GM12878 (cell line): ENCODE data around the gene DEFB132. TPM values are rescaled to one million over a fixed set of nuclear protein-coding genes. Genes with fewer than 3 reads are reported as not detected.

Experiments
- ATAC-seq: fragments of 200-7000 bp; cut with Tn5 transposase; 3 replicates; pipeline ENCODE4 v1.9.1; 2020; ENCODE audit warnings: mild to moderate bottlenecking, moderate library complexity
- BruUV-seq: library from RNA; stranded (reverse); fragments of 400-500 nt; replicated peaks from 2 replicates; lab custom pipeline; 2021; lab: Mats Ljungman, UMichigan
- CTCF ChIA-PET: fragments of 300-600 bp; sonication (Branson Sonifier 250); formaldehyde crosslinking; extraction: SDS; loops from one replicate; lab custom pipeline; 2021; ENCODE audit warnings: inconsistent platforms; lab: Yijun Ruan, JAX
- POLR2A ChIA-PET: fragments of 350-600 bp; formaldehyde crosslinking; extraction: SDS; loops from one replicate; lab custom pipeline; 2021; ENCODE audit warnings: inconsistent platforms; lab: Charles Lee
- RAD21 ChIA-PET: fragments of 300-600 bp; sonication (Branson Sonifier 250); formaldehyde crosslinking; loops from one replicate; lab custom pipeline; 2023; ENCODE audit warnings: antibody characterized with exemption; ENCODE audit not compliant: unreplicated experiment; lab: Charles Lee
- SMC1A ChIA-PET: fragments of 300-600 bp; sonication (Branson Sonifier 250); formaldehyde crosslinking; loops from one replicate; lab custom pipeline; 2023; ENCODE audit not compliant: unreplicated experiment, uncharacterized antibody; lab: Charles Lee
- DNase-seq: peaks from one replicate; pipeline ENCODE4 v3.0.0-alpha.2; 2011; ENCODE audit warnings: low read depth, low spot score
- FAIRE-seq: peaks from 3 replicates; lab custom pipeline; 2011; peaks lifted over from hg19 to GRCh38; lab: Jason Lieb, UNC
- H2AFZ ChIP-seq: 2 replicates; pipeline ENCODE4 v1.6.0; 2011; ENCODE audit warnings: low read depth, low read length, control low read depth; ENCODE audit not compliant: control insufficient read depth
- H3K27ac ChIP-seq: 2 replicates; pipeline ENCODE4 v1.5.1; 2011; ENCODE audit warnings: control low read depth; ENCODE audit not compliant: control insufficient read depth, insufficient read depth
- H3K27me3 ChIP-seq, 2 experiments: replicated peaks in 1 of 2; 2 replicates each; pipeline versions ENCODE4 v1.6.0 to v1.6.1; 2011; ENCODE audit warnings: low read length in 1 of 2; ENCODE audit not compliant: control insufficient read depth in 2 of 2, insufficient read depth in 2 of 2
- H3K36me3 ChIP-seq, 2 experiments: 2 replicates each; pipeline ENCODE4 v1.5.1; 2011; ENCODE audit warnings: low read length in 1 of 2; ENCODE audit not compliant: control insufficient read depth in 2 of 2, insufficient read depth in 2 of 2
- H3K4me1 ChIP-seq: 2 replicates; pipeline ENCODE4 v1.6.1; 2011; ENCODE audit warnings: mild to moderate bottlenecking, low read length, moderate library complexity, mixed read lengths; ENCODE audit not compliant: control insufficient read depth, insufficient read depth
- H3K4me2 ChIP-seq: 2 replicates; pipeline ENCODE4 v1.6.0; 2011; ENCODE audit warnings: control low read depth; ENCODE audit not compliant: control insufficient read depth, insufficient read depth
- H3K4me3 ChIP-seq: fragments of 200-600 bp; sonication (generic); 2 replicates; pipeline ENCODE4 v1.5.1; 2016
- H3K79me2 ChIP-seq: 2 replicates; pipeline ENCODE4 v1.6.0; 2011; ENCODE audit warnings: low read length; ENCODE audit not compliant: control insufficient read depth, insufficient read depth
- H3K9ac ChIP-seq: 2 replicates; pipeline ENCODE4 v1.8.0; 2011; ENCODE audit warnings: low read length, control low read depth, mixed read lengths; ENCODE audit not compliant: control insufficient read depth, insufficient read depth
- H3K9me3 ChIP-seq: replicated peaks from 3 replicates; pipeline ENCODE4 v1.5.1; 2011; ENCODE audit warnings: mild to moderate bottlenecking, low read length; ENCODE audit not compliant: control insufficient read depth, insufficient read depth
- H4K20me1 ChIP-seq: 2 replicates; pipeline ENCODE4 v1.6.0; 2011; ENCODE audit not compliant: control insufficient read depth, insufficient read depth
- BACH1 ChIP-seq: fragments of 450-650 bp; IDR thresholded peaks from 2 replicates; pipeline ENCODE4 v1.6.1; 2017; ENCODE audit warnings: mild to moderate bottlenecking, borderline replicate concordance
- CREB1 ChIP-seq: IDR thresholded peaks from 2 replicates; pipeline ENCODE4 v1.6.1; 2012; ENCODE audit warnings: low read depth, mild to moderate bottlenecking, inconsistent platforms
- NFYA ChIP-seq: IDR thresholded peaks from 2 replicates; pipeline ENCODE4 v1.6.1; 2011; ENCODE audit warnings: low read depth, mild to moderate bottlenecking, low read length, improper control_type of control experiment, borderline replicate concordance
- NKRF ChIP-seq: fragments of 450-650 bp; conservative IDR thresholded peaks from 2 replicates; pipeline ENCODE4 v1.6.1; 2017; ENCODE audit warnings: mild to moderate bottlenecking, moderate library complexity
- NR2C2 ChIP-seq: IDR thresholded peaks from 2 replicates; pipeline ENCODE4 v1.6.1; 2011; ENCODE audit warnings: borderline replicate concordance, low read depth; ENCODE audit not compliant: control insufficient read depth, insufficient read length
- RUNX3 ChIP-seq: IDR thresholded peaks from 2 replicates; pipeline ENCODE4 v1.6.1; 2012; ENCODE audit warnings: low read length, inconsistent platforms
- STAT1 ChIP-seq: fragments of 450-650 bp; conservative IDR thresholded peaks from 2 replicates; pipeline ENCODE4 v1.6.1; 2014; ENCODE audit warnings: antibody characterized with exemption, mild to moderate bottlenecking
- TAF1 ChIP-seq: IDR thresholded peaks from 2 replicates; pipeline ENCODE4 v1.6.1; 2011; ENCODE audit warnings: mild to moderate bottlenecking, low read depth, low read length, borderline replicate concordance
- ZNF687 ChIP-seq: fragments of 450-650 bp; IDR thresholded peaks from 2 replicates; pipeline ENCODE4 v1.6.1; 2017; ENCODE audit warnings: mild to moderate bottlenecking, moderate library complexity
- WGBS: methylation state at CpG from one replicate; pipeline ENCODE4 v1.1.6; 2016; ENCODE audit warnings: low lambda C conversion rate; ENCODE audit not compliant: insufficient replicate concordance, insufficient coverage; ENCODE audit errors: missing lambda C conversion rate; 5-methylcytosine and 5-hydroxymethylcytosine counted together
- in situ Hi-C: fragments of 300-500 bp; cut with MboI; formaldehyde crosslinking; loops from 9 replicates; pipeline ENCODE4 v1.14.3; 2018; ENCODE audit warnings: mixed read lengths
- intact Hi-C: fragments of 100-400 bp; cut with micrococcal nuclease; formaldehyde crosslinking; loops from one replicate; pipeline ENCODE4 v1.14.2; 2022; ENCODE audit not compliant: unreplicated experiment
- polyA plus RNA-seq, 11 experiments: library from polyadenylated mRNA; depleted of rRNA in 4 of 11; unstranded in 6 of 11; stranded (reverse) in 5 of 11; fragments of >200 nt; fragmentation: Nextera tagmentation in 4 of 11; fragmentation: Illumina TruSeq in 1 of 11; extraction: Ambion mirVana in 4 of 11; extraction: Trizol in 1 of 11; gene quantifications; 1 replicate in 1 of 11; 2 replicates in 10 of 11; pipeline versions ENCODE4 v1.2.1 to v1.2.3, GENCODE V29; 2011 to 2016; ENCODE audit warnings: inconsistent platforms in 2 of 11, missing spikeins in 2 of 11, low read depth in 1 of 11
- total RNA-seq, 4 experiments: library from RNA; depleted of rRNA in 3 of 4; stranded (reverse); fragments of >200 nt in 3 of 4; fragmentation: Illumina TruSeq in 1 of 4; extraction: Trizol in 1 of 4; gene quantifications; 2 replicates each; pipeline versions ENCODE4 v1.2.1 to v1.2.3, GENCODE V29; 2013 to 2021

Gene DEFB132
- total and polyA plus RNA-seq, 10 of the 15 experiments (the other 5 are each of a cell fraction or from before 2014, with no cell fraction given): not detected

GRCh38 chr20:301886-302848 lies 44.6 kb downstream of the DEFB132 start:
- Histone ChIP-seq H3K36me3 (no peaks in the 10 kb centered on the region; a peak in 2 of 4 replicates), H3K9ac (no peak overlapping the region), H3K79me2 (peaks cover 39% of the 10 kb centered on the region), H3K27me3 (no peaks in the 10 kb centered on the region), H3K27ac (no peak overlapping the region), H3K9me3 (no peaks in the 10 kb centered on the region; the same call in 2 of the 3 replicates), H3K4me3 (no peak overlapping the region), H4K20me1 (peaks cover 4% of the 10 kb centered on the region), H2AFZ (no peak overlapping the region), H3K4me2 (no peak overlapping the region; the same call in 1 of the 2 replicates), H3K4me1 (peaks cover 27% of the 10 kb centered on the region)
- in situ Hi-C loops (no loop called here), intact Hi-C loops (no loop called here)
- ATAC-seq (no peak), DNase-seq (no peak), FAIRE-seq (no peak)
- ChIA-PET POLR2A (no interaction called here), RAD21 (interaction anchor here (1.3 kb wide), 1 partner anchor 23 kb away, joined by 3 read pairs; the partner anchor contains the start of gene SOX12), SMC1A (interaction anchor here (1.9 kb wide), 1 partner anchor 23 kb away, joined by 6 read pairs; the partner anchor contains the start of gene SOX12), CTCF (interaction anchor here (2.5 to 3.2 kb wide), 2 partner anchors 8 to 28 kb away, joined by 7 to 14 read pairs; no protein-coding TSS in a partner anchor)
- TF ChIP-seq STAT1 (no peak), RUNX3 (peak; percentile 12; the same call in 1 of the 2 replicates)
- no TSS peak for BruUV-seq
- 85% methylated on average over 13 of the region's 13 CpGs for WGBS

DNA sequence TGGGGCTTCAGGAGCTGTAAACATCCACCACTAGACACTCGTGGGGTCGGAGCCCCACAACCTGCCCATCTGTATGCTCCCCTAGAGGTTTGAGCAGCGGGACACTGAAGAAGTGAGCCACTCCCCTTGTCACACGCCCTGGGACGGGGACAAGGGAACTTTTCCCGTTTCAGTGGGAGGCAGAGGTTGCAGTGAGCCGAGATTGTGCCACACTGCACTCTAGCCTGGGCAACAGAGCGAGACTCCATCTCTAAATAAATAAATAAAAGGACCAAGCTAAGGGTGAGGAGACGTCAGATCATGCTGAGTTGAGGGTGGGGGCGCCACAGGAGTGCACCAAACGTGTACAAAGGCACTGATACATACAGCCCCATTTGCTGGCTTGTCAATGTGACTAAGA lies 48.2 kb downstream of the DEFB132 start:
- Histone ChIP-seq H3K27ac (no peak overlapping the region), H3K36me3 (no peaks in the 10 kb centered on the region; a peak in 1 of 4 replicates), H3K9me3 (no peaks in the 10 kb centered on the region), H2AFZ (no peak overlapping the region), H3K4me1 (peaks cover 17% of the 10 kb centered on the region), H4K20me1 (no peaks in the 10 kb centered on the region; the same call in 1 of the 2 replicates), H3K4me2 (no peak overlapping the region), H3K27me3 (no peaks in the 10 kb centered on the region), H3K9ac (no peak overlapping the region), H3K4me3 (no peak overlapping the region), H3K79me2 (peaks cover 5% of the 10 kb centered on the region)
- ChIA-PET CTCF (no interaction called here), SMC1A (no interaction called here), RAD21 (no interaction called here), POLR2A (no interaction called here)
- 41% methylated on average over 11 of the region's 11 CpGs for WGBS
- DNase-seq (no peak), FAIRE-seq (no peak), ATAC-seq (no peak)
- intact Hi-C loops (no loop called here), in situ Hi-C loops (no loop called here)
- BruUV-seq: no TSS peak
- TF ChIP-seq TAF1 (no peak), CREB1 (no peak), NFYA (no peak), BACH1 (no peak), ZNF687 (no peak), NR2C2 (no peak), NKRF (no peak)
